Liver (tissue), 3 donors: Measurements from ENCODE around the gene ZNF213.

ENCODE experiments used
- ATF3 ChIP-seq: IDR thresholded peaks from 2 replicates; pipeline ENCODE4 v1.6.1; 2016; ENCODE audit warnings: antibody characterized with exemption
- CTCF ChIP-seq: fragments of 150-350 bp; IDR thresholded peaks from 2 replicates; pipeline ENCODE4 v1.5.1; 2017; ENCODE audit warnings: improper control_type of control experiment, low read depth, low read length; ENCODE audit not compliant: missing input control
- EGR1 ChIP-seq, 2 donors: IDR thresholded peaks; 2 replicates each; pipeline ENCODE4 v1.6.1; 2016 to 2018; ENCODE audit warnings: antibody characterized with exemption in 2 of 2, low read depth in 2 of 2
- FOXA1 ChIP-seq: IDR thresholded peaks from 2 replicates; pipeline ENCODE4 v1.6.1; 2016; ENCODE audit warnings: antibody characterized with exemption
- GABPA ChIP-seq, 2 donors: IDR thresholded peaks in 1 of 2; conservative IDR thresholded peaks in 1 of 2; 2 replicates each; pipeline ENCODE4 v1.6.1; 2016; ENCODE audit warnings: antibody characterized with exemption in 2 of 2, mild to moderate bottlenecking in 1 of 2, moderate library complexity in 1 of 2
- HNF4A ChIP-seq, 2 donors: conservative IDR thresholded peaks; 2 replicates each; pipeline ENCODE4 v1.6.1; 2016; ENCODE audit warnings: antibody characterized with exemption in 2 of 2, mild to moderate bottlenecking in 2 of 2
- JUND ChIP-seq, 2 donors: IDR thresholded peaks; 2 replicates each; pipeline ENCODE4 v1.6.1; 2016; ENCODE audit warnings: antibody characterized with exemption in 2 of 2
- MAX ChIP-seq: IDR thresholded peaks from 2 replicates; pipeline ENCODE4 v1.6.1; 2016; ENCODE audit warnings: antibody characterized with exemption
- REST ChIP-seq: IDR thresholded peaks from 2 replicates; pipeline ENCODE4 v1.6.1; 2016; ENCODE audit warnings: antibody characterized with exemption, mild to moderate bottlenecking
- SP1 ChIP-seq: IDR thresholded peaks from 2 replicates; pipeline ENCODE4 v1.6.1; 2018; ENCODE audit warnings: antibody characterized with exemption, mild to moderate bottlenecking
- TAF1 ChIP-seq: conservative IDR thresholded peaks from 2 replicates; pipeline ENCODE4 v1.6.1; 2016; ENCODE audit warnings: antibody characterized with exemption, mild to moderate bottlenecking
- YY1 ChIP-seq: IDR thresholded peaks from 2 replicates; pipeline ENCODE4 v1.6.1; 2016; ENCODE audit warnings: antibody characterized with exemption, mild to moderate bottlenecking
- ZBTB33 ChIP-seq: IDR thresholded peaks from 2 replicates; pipeline ENCODE4 v1.6.1; 2016; ENCODE audit warnings: antibody characterized with exemption
- donor health status: healthy.
- donor health status: healthy.

GRCh38 chr16:3179651-3180050 is 44.8 kb downstream of the ZNF213 start:
- TF ChIP-seq CTCF (no peak), REST (no peak), JUND (IDR thresholded peaks at IDR 0.05) (no peak), ATF3 (no peak), SP1 (no peak), YY1 (no peak), FOXA1 (no peak), EGR1 (IDR thresholded peaks at IDR 0.05; ENCODE audit: low read depth in 2 of 2) (no peak), HNF4A (conservative IDR thresholded peaks at IDR 0.05) (no peak), TAF1 (no peak), MAX (no peak), ZBTB33 (no peak), GABPA (IDR thresholded peaks at IDR 0.05 in 1 of 2, conservative IDR thresholded peaks at IDR 0.05 in 1 of 2) (no peak)
